Kidney epithelial cell (primary cell): ENCODE measurements around the gene SLC14A1. TPM values are rescaled to one million over a fixed set of nuclear protein-coding genes. Genes with fewer than 3 reads are reported as not detected.

Experiments
- DNase-seq: peaks from one replicate; pipeline ENCODE4 v3.0.0-alpha.2; 2010; ENCODE audit warnings: low read depth
- H3K27me3 ChIP-seq: 2 replicates; pipeline ENCODE4 v1.6.0; 2011; ENCODE audit warnings: low read length; ENCODE audit not compliant: control insufficient read depth, insufficient read depth
- H3K36me3 ChIP-seq: 2 replicates; pipeline ENCODE4 v1.5.1; 2011; ENCODE audit warnings: low read length; ENCODE audit not compliant: control insufficient read depth, insufficient read depth
- H3K4me3 ChIP-seq: 2 replicates; pipeline ENCODE4 v1.5.1; 2011; ENCODE audit warnings: low read depth, mild to moderate bottlenecking, control low read depth, low read length
- total RNA-seq: library from RNA; depleted of rRNA; stranded (reverse); fragments of >200 nt; gene quantifications from 2 replicates; pipeline ENCODE4 v1.2.3, GENCODE V29; 2015
- TF ChIP-seq, protein P1 (sequence below): IDR thresholded peaks from 2 replicates; pipeline ENCODE4 v1.5.1; 2011; ENCODE audit warnings: mild to moderate bottlenecking, moderate library complexity, low read length, control low read depth, inconsistent platforms; ENCODE audit not compliant: insufficient read depth, poor library complexity, severe bottlenecking

The SLC14A1 gene
- total RNA-seq, 1 donor from 2014 or later = 0.08 TPM

DNA sequence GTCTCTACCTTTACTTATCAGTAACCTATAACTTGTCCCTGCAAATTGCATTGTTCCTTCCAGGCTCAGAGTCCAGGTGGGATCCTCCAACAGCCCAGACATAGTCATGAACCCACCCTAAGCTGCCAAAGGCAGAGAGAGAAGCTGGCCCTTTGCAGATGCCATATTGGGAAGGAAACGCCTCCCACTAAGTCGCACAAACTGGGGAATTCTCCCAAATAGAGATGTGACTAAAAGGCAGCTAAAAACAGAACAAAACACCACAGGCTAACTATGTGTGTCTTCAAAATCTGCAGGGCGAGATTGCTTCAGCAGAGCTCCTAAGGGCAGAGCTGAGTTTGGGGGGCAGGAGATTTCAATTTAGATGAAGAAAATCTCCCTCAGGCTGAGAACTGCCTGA, 63.0 kb downstream of the SLC14A1 start:
- no peak overlapping the region for H3K4me3 ChIP-seq
- H3K27me3 ChIP-seq = no peaks in the 10 kb centered on the region
- no peak for DNase-seq
- TF ChIP-seq, protein P1, sequence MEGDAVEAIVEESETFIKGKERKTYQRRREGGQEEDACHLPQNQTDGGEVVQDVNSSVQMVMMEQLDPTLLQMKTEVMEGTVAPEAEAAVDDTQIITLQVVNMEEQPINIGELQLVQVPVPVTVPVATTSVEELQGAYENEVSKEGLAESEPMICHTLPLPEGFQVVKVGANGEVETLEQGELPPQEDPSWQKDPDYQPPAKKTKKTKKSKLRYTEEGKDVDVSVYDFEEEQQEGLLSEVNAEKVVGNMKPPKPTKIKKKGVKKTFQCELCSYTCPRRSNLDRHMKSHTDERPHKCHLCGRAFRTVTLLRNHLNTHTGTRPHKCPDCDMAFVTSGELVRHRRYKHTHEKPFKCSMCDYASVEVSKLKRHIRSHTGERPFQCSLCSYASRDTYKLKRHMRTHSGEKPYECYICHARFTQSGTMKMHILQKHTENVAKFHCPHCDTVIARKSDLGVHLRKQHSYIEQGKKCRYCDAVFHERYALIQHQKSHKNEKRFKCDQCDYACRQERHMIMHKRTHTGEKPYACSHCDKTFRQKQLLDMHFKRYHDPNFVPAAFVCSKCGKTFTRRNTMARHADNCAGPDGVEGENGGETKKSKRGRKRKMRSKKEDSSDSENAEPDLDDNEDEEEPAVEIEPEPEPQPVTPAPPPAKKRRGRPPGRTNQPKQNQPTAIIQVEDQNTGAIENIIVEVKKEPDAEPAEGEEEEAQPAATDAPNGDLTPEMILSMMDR = no peak
- no peaks in the 10 kb centered on the region for H3K36me3 ChIP-seq

DNA sequence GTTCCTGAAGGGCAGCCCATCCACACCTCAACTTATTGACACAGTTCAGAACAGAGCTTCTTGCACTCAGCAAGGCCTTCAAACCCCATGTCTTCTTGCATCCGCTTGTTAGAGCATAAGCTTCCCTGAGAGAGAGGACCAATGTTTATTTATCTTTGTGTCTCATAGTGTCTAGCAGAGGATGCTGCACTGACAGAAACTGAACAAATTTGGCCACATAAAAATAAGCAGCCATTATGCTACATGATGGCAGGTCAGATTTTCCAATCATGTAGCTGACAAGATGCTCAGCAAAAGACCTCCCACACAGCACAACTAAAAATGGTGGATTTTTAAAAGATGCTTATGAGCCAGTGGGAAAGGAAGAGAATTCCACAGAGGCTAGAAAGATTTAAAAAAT, 63.4 kb downstream of the SLC14A1 start:
- H3K4me3 ChIP-seq = no peak overlapping the region
- no peaks in the 10 kb centered on the region for H3K27me3 ChIP-seq
- no peak for DNase-seq
- TF ChIP-seq, protein P1 = no peak
- H3K36me3 ChIP-seq = no peaks in the 10 kb centered on the region

DNA sequence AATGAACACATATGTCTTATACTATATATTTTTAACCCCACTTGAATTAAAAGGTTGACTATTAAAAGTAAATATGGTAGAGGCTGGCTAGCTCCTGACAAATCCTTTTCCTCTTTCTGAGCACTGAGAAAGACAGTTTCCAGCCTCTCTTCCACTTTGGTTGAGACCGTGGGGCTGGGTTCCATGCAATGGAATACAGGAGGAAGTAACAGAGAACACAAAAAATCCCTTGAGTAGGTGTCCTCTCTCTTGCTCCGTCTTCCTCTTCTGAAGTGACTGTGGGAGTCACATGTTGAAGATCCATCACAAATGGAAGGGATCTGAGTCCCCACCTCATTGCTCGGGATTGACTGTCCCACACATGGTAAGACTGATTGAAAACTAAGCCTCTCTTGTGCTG, 64.9 kb downstream of the SLC14A1 start:
- no peaks in the 10 kb centered on the region for H3K27me3 ChIP-seq
- no peaks in the 10 kb centered on the region for H3K36me3 ChIP-seq
- TF ChIP-seq, protein P1 = no peak
- H3K4me3 ChIP-seq = no peak overlapping the region
- DNase-seq = no peak

DNA sequence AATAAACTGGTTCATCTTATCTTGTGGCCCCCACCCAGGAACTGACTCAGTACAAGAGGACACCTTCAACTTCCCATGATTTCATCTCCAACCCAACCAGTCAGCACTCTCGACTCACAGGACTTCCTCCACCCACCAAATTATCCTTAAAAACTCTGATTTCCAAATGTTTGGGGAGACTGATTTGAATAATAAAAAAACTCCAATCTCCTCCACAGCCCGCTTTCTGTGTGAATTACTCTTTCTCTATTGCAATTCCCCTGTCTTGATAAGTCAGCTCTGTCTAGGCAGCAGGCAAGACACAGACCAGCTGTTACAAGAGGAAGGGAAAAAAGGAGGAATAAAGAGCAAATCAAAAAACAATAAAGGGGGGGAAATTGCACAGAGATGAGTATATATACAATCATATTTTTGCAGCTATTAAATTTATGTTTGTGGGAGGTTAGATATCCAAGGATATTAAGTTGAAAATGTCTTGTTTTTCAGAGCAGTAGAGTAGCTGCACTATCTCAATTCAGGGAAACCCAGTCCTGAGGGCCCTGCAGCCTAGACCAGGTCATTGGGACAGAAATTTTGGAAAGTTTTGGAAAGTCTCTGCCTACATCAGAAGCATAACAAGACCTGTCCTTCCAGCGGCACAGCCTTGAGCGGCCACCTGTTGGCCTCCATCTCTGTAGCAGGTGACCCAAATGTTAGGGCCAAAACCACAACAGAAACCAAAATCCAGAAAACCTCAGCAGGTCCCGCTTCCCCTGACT, 68.7 kb downstream of the SLC14A1 start:
- H3K36me3 ChIP-seq = no peaks in the 10 kb centered on the region
- no peak for DNase-seq
- H3K27me3 ChIP-seq = no peaks in the 10 kb centered on the region
- H3K4me3 ChIP-seq = no peak overlapping the region
- TF ChIP-seq, protein P1 = no peak

DNA sequence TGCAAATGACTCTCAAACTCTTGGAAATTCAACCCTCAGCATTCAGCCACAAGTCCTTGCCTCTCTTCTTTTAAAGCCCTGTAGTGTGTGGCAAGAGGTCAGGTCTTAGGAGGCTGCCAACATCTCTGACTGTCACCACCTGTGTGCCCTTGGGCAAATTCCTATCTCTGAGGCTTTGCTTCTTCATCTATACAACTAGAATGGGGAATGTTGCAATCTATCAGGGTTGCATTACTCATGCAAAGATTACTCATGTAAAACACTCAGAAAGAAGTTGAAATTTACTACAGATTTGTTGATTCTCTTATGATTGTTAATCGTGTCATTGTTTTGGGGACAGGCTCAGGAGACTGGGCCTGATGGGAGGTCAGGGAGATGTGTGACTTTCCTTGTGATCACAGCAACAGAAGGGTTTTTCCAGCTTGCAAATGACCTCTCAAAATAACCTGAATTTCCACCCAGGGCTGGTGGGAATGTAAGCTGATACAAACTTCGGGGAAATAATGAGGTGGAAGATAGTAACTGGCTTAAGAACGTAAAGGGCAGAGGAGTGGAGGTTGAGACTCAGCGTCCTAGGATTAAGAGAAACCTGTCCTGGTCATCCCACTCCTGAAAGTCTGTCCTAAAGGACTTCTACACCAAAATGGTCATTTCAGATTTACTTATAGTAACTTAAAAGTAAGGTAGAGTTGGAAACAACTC, 69.4 kb downstream of the SLC14A1 start:
- TF ChIP-seq, protein P1 = no peak
- no peaks in the 10 kb centered on the region for H3K36me3 ChIP-seq
- DNase-seq = peak; percentile 87
- no peak overlapping the region for H3K4me3 ChIP-seq
- H3K27me3 ChIP-seq = no peaks in the 10 kb centered on the region
